GM19463 (cell line): Measurements from ENCODE around the gene GALNT7.

Source experiments
- ATAC-seq: cut with Tn5 transposase; IDR thresholded peaks from one replicate; pipeline ENCODE4 v1.9.1; 2021; ENCODE audit warnings: mild to moderate bottlenecking, moderate library complexity; ENCODE audit not compliant: unreplicated experiment

Gene GALNT7

DNA sequence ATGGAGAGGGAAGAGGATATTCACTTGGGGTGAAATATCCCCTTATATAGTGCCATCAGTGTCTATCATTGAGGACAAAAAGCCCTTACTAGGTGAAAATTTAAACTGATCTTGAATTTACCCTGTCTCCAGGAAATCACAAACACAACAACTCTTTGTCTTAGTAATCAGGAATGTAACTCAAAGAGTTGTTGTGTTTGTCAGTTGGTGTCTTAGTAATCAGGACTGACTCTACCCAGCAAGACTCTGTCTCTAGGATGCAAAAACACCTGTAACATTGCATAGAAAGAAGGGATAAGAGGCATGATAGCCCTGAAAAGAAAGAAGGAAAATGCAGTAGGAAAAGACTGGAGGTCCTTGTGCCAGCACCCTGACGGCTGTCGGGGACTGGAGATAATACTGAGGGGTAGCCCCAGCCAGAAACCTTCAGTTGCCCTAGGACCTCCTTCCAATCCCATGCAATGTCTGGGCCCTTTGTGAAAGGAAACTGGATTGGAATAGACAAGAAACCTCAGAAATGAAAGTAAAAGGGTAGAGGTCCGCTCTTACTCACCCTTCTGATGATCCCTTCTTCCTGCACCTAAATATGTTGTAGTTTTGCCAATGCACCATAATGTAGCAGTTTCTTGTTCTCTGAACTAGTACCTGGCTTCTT lies 120.2 kb downstream of the GALNT7 start:
- ATAC-seq = peak; percentile 14

DNA sequence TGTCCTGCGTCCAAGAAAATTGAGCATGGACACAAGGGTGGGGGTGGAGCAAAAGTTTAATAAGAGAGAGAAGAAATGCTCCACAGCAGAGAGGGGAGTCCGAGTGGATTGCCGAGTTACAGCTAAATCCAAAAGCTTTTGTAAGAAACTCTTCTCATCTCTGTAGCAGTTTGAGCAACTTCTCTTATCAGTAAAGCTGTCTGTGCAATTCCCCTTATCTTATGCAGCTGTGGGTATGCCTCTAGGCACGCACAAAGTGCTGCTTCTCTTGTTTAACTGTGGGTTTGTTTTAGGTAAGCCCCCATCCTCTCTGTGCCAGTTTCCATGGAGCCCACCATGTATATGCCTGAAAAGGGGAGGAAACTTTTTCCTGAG lies 120.7 kb downstream of the GALNT7 start:
- ATAC-seq = no peak

DNA sequence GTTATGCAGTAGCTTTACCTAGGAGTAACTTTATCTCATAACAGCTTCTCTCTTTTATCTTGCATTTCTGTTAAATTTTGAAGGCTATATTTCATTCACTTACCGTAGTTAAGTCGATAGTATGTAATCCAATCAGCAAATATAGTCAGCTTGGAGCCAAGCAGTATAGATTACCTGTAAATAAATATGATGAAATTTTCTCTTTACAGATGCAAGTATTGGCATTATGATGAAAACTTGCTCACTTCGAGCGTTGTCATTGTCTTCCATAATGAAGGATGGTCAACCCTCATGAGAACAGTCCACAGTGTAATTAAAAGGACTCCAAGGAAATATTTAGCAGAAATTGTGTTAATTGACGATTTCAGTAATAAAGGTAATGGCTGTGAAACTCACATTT lies 123.3 kb downstream of the GALNT7 start:
- no peak for ATAC-seq

DNA sequence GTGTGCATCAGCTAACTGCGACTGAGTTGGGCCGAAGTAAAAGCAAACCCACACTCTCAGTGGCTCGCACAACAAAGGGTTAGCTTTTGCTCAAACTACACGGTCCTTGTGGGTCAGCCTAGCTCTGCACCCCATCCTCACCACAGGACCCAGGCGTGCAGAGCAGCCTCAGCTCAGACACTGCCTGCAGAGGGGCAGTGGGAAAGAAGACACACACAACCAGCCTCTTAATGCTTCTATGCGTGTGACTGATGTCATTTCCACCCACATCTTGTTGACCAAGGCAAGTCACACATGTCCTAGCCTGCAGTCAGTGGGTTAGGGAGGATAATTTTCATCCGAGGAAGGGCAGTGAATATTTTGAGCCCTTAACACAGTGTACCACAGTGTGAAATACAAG lies 125.1 kb downstream of the GALNT7 start:
- no peak for ATAC-seq

DNA sequence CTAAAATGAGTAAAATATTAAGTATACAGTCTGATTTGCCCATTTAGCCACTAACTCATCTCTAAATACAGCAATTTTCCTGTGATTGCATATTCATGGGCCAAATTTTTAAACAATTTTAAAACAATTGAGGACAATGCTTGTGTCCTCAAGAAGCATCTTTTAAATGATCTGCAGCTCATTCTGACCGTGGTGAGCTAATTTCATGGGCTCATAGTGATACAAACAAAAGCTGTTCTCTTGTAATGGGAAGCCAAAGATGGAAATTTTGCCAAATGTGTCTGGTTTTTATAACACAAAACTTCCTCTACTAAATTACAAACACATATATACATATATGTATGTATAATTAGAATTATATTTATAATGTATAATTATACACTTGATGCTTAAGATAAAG lies 125.8 kb downstream of the GALNT7 start:
- no peak for ATAC-seq

DNA sequence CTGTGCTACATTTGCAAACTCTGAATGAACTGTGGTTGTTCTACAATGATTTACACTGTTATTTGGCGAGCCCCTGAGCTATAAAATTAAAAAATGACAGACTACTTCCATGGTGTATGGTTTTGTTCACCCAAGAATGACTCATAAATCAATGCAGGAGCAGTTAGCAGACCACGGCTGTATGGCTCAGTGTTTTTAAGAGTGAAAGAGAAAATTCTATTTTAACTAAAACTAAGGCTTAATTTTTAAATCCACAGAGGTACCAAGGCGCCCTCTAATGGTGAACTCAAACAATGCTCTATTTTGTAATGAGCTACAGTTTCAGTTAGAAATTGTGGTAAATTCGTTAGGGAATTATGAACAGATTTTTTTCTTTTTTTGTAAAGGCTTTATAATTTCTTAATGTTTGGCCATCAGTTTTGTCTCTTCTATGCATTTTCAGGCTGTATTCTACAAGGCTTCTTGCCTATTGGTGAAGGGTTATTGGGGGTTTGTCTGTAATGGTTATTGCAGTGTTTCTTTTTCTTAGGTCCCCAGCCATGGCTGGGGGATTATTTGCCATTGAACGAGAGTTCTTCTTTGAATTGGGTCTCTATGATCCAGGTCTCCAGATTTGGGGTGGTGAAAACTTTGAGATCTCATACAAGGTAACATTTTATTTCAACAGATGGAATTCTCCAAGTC lies 133.0 kb downstream of the GALNT7 start:
- peak; percentile 64 for ATAC-seq

DNA sequence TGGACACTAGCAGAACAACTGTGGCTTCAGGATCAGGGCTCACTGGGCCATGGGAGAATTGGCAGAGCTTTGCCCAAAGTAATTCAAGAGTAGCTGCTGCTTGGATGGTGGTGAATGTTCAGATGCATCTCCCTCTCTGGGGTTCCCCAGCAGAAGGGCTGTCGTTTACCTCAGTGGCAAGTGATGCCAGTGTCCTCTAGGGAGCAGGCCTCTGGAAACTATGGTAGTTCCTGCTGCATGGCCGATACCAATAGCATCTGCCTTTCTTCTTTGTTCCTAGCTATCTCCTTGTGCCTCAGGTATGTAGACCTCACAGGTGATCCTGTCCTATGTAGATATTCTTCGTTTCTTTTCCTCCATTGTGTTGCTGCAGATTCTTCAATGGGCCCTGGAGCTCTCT lies 139.2 kb downstream of the GALNT7 start:
- ATAC-seq = no peak

DNA sequence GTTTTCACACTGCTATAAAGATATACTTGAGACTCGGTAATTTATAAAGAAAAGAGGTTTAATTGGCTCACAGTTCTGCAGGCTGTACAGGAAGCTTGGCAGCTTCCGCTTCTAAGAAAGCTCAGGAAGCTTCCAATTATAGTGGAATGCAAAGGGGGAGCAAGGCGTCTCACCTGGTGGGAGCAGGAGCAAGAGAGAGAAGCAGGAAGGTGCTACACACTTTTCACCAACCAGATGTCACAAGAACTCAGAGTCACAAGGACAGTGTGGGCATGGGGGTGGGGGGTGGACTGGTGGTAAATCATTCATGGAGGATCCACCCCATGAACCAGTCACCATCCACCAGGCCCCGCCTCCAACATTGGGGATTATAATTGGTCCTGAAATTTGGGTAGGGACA lies 142.8 kb downstream of the GALNT7 start:
- ATAC-seq = no peak

DNA sequence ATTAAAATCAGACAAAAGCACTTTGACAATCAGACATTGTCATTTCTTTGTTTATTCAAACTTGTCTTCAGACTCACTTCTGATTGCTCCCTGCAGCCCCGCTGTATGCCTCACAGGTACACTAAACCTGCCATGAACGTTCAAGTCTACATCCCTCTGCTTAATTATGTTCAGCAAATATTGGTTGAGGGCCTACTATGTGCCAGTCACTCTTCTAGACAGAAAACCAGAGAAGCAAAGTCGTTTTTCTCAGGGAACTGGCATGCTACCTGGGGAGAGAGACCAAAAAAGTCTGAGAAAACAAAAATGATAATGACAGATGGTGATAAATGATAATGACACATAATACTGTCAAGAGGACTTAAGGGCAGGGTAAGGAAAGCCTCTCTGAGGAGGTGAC lies 146.1 kb downstream of the GALNT7 start:
- ATAC-seq = no peak

DNA sequence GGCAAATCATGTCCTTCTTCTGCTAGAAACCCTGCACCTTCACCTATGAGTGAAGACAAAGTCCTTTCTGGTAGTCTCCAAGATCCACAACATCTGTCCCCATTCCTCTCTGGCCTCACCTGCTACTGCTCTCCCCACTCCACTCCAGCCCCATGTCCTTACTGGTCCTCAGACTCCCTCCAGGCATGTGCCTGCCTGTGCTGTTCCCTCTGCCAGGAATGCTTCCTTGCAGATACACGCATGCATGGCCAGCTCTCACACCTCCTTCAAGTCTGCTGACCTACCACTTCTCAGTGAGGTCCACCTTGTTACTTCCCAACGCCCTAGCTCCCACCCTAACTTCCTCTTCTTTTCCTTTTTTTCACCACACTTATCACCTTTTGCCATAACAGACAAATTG lies 147.4 kb downstream of the GALNT7 start:
- ATAC-seq = no peak

DNA sequence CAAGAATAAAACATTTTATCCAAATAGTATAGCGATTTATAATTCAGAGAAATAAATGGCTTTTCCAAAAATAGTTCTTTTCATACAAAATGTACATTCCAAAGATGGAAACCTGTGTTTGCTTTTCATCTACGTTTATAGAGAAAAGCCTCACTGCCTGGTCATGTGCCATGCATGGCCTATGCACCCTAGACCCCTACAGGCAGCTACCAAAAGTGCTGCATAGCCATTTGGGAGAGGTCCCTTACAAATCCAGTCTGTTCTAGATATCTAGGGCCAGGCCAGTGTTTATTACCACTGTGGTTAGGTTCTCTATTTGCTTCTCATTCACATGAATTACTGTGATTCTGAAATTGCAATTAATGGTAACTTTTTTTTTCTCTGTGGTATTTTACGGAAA lies 148.4 kb downstream of the GALNT7 start:
- ATAC-seq = no peak

DNA sequence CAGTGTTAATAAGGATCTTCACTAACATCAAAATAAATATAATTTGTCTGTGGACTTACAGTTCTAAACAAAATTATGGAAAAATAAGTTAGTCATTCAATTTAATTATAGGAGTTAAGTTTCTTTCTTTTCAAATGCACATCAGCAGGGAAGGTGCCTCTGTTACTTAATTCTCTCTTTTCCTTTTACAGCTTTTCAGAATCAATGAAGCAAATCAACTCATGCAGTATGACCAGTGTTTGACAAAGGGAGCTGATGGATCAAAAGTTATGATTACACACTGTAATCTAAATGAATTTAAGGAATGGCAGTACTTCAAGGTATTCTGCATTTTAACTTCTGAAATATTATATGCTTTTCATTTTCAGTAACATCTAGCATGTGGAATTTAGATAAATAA lies 149.6 kb downstream of the GALNT7 start:
- no peak for ATAC-seq

DNA sequence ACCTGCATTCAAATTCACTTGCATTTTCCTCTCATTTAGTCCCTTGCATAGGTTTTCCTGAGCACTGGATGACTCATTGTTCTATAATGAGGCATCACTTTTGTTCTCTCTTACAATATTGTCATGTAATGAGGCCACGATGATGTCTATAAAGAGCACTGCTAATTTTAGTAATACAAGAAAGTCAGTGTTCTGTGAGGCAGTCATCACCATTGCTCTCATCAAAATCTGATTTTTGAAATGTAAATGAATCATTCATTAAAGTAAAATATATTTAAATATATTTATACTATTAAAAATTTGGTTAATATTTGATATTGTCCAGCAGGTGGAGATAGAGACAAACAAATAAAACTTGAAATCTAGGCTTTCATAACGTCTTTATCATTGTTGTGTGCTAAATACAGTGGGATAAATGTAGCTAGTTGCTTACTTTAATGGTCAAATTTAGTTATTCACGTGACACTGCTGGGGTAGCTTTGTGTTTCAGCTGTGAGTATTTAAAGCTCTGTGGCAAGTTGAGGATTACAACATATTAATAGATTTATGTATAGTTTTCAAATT lies 150.1 kb downstream of the GALNT7 start:
- ATAC-seq = no peak

DNA sequence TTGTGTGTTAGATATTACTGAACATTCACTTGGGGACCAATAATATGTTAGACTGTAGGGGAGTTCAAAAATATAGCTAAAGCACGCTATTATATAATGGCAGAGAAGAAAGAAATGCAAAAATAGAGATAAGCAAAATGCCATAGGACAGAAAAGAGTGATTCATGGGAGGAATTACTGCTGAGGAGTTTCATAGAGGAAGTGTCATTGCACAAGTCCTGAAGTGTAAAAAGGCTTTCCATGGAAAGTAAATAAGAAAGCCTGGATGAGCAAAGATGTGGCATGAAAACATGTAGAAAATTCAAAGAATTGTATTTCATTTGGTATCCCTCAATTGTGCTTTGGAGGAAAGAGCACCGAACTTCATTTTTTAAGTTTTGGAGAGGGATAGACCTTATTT lies 151.1 kb downstream of the GALNT7 start:
- no peak for ATAC-seq

DNA sequence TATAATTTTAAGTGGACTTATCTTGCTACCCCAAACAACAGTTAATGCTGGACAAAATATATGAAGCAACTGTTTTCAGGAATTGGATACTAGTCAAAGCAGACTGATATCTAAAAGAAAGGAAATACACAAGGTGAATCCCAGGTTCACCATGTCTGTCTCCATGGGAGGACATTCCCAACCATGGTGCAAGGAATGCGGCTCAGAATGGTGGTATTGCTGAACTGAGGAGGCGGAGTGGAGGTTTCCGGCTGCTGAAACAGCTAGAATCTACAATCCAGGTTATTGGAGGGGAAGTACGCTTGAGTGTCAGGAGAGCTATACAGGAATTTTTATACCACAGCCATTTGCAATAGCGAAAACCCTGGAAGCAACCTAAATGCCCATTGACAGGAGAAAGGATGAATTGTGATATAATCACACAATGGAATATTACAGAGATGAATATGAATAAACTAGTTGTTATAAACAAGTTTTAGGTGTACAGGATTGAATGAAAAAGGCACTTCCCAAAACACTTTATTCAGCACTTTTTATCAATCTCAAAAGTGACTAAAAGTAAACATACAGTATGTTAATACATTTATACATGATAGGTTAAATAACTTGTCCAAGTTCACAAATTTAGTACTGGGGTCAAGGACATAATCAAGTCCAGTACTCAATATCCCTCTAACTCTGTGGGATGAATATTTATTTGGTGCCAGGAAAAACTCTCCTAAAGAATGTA lies 156.6 kb downstream of the GALNT7 start:
- no peak for ATAC-seq

DNA sequence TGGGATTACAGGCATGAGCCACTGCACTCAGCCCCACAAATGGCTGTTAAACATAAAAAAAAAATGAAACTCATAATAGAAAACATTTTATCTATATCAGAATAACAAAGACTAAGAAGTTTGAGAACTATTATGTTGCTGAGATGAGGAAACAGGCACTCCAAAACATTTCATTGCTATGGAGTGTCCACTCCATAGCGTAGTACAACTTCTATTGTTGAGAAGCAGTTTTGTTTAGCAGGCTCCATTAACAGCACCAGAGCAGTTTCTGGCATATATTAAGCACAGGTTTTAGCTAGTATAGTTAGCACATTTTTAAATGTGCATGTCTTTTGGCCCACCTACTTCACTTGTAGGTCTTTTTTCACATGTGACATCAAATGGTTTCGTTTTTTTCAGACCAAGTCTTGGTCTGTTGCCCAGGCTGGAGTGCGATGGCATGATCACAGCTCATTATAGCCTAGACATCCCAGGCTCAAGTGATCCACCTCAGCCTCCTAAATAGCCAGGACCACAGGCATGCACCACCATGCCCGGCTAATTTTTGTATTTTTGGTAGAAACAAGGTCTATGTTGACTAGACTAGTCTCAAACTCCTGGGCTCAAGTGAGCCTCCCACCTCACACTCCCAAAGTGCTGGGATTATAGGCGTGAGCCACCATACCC lies 159.8 kb downstream of the GALNT7 start:
- no peak for ATAC-seq

DNA sequence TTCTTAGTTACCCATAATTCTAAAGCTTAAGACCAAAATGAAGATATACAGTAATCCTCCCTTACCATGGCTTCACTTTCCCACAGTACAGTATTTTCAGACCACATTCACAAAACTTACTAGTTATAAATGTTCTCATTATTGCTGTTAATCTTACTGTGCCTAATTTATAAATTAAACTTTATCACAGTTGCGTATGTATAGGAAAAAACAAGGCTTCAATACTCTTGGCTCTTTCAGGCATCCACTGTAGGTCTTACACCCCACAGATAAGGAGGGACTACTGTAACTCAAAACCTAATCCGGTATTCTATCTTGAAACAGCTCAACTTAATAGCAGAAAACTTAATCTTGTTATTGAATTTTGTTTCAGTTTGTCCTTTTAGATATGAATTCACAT lies 162.0 kb downstream of the GALNT7 start:
- ATAC-seq = no peak

DNA sequence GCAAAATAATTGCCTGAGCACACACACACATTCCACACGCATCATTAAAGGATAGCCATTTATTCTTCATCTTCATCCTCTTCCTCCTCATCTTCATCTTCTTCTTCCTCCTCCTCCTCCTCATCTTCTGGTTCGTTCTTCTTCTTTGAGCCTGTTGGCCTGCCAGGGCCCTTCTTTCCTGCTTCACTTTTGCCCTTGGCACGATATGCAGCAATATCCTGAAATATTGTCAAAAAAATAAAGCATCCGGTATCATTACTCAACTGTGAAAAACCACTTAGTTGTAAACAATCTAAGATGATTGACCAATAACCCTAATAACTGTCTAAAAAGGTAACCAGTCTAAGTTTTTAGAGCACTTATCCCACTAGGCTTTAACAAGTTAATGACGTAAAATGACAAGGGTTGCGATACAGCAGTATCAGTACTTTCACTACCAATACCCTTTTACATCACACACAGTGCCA lies 163.4 kb downstream of the GALNT7 start:
- no peak for ATAC-seq

DNA sequence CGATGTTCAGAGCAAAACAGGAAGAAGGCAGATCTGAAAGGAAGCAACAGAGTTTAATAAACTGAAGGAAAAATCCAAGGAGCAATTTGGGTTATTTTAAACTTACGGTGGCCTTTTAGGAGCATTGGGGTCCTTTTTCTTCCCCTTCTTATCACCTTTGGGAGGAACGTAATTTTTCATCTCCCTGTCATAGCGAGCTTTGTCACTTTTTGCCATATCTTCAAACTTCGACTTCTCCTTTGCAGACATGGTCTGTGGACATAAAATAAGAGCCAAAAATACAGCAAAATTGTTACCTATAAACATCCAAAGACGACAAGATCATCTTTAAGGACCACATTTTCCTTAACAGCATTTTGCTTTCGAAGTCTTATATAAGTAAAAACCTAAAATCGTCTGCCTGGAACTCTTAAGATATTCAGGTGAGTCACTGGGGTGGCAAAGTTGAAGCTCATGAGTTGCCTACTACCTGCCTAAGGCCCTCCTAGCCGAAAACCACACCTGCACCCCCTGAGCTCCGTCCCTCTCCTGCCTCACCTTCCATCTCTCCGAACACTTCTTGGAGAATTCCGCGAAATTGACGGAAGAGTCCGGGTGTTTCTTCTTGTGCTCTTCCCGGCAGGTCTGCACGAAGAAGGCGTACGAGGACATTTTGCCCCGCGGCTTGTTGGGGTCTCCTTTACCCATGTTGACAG lies 164.5 kb downstream of the GALNT7 start:
- no peak for ATAC-seq

DNA sequence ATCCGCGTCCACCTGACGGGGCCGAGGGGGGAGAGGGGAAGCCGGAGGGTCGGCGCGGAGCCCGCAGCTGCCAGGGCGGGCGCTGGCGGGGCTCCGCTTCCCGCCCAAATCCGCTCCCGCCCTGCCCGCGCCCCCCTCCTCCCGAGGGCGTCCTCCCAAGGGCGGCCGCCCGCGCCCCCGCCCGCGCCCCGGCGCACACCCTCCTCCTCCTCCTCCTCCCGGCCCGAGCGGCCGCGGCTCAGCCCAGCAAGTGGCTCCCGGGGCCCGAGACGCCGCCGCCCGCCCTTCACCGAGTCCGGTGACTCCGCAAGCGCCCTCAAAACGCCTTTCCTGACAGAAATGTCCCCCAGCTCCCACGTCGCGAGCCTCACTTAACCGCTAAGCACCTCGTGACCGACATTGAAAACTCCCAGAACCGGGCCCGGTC lies 165.1 kb downstream of the GALNT7 start:
- peak; percentile 4 for ATAC-seq
